SK-N-DZ (cell line): ENCODE results near the gene CA5B.
"Not testable (repeated sequence)": the region's sequence is repeated elsewhere in the genome, so short reads cannot be mapped to it uniquely, and the experiment has no call there.

ENCODE experiments used
- DNase-seq: peaks from one replicate; pipeline ENCODE4 v3.0.0-alpha.2; 2015; ENCODE audit warnings: low spot score

The CA5B gene

GRCh38 chrX:15748841-15749240, 10.8 kb downstream of the CA5B start:
- no peak for DNase-seq

- DNase-seq = no peak
Measured at GRCh38 chrX:15749642-15750610, 11.9 kb downstream of the CA5B start.

GRCh38 chrX:15750611-15751154, 12.6 kb downstream of the CA5B start:
- DNase-seq = no peak

GRCh38 chrX:15751155-15751819, 13.2 kb downstream of the CA5B start:
- DNase-seq = no peak

GRCh38 chrX:15755091-15755490, 17.0 kb downstream of the CA5B start:
- DNase-seq = no peak

- no peak for DNase-seq
Measured at GRCh38 chrX:15758140-15758539, 20.1 kb downstream of the CA5B start.

- not testable (repeated sequence) for DNase-seq
Measured at GRCh38 chrX:15759886-15760285, 21.8 kb downstream of the CA5B start.

GRCh38 chrX:15761564-15762191, 23.6 kb downstream of the CA5B start:
- peak; percentile 11 for DNase-seq

- DNase-seq = no peak
Measured at GRCh38 chrX:15769300-15769954, 31.4 kb downstream of the CA5B start.

GRCh38 chrX:15781961-15782699, 44.1 kb downstream of the CA5B start:
- DNase-seq = no peak

- no peak for DNase-seq
Measured at GRCh38 chrX:15785176-15785750, 47.2 kb downstream of the CA5B start.

GRCh38 chrX:15786915-15787314, 48.8 kb downstream of the CA5B start:
- DNase-seq = no peak

GRCh38 chrX:15789979-15790768, 52.1 kb downstream of the CA5B start, which contains the start of gene ZRSR2:
ZRSR2 (plus strand) TSS chrX:15790484; CDS start chrX:15790496, 12 bp downstream.
- DNase-seq = peak; percentile 74

GRCh38 chrX:15790769-15791290, 52.8 kb downstream of the CA5B start:
- no peak for DNase-seq

GRCh38 chrX:15797707-15798106, 59.6 kb downstream of the CA5B start:
- DNase-seq = no peak

GRCh38 chrX:15804563-15804962, 66.5 kb downstream of the CA5B start:
- DNase-seq = no peak

- no peak for DNase-seq
Measured at GRCh38 chrX:15808254-15808653, 70.2 kb downstream of the CA5B start.

- DNase-seq = no peak
Measured at GRCh38 chrX:15812192-15812938, 74.3 kb downstream of the CA5B start.
